ENCODE data around the gene FBXO2.

The FBXO2 gene

GRCh38 chr1:11661103-11661502, 6.9 kb upstream of the FBXO2 start:
- no peak for DNase-seq (ENCODE audit: insufficient read length)
- TF ChIP-seq TAF1 (IDR thresholded peaks at IDR 0.05; ENCODE audit: borderline replicate concordance, low read depth, low read length) (no peak), POLR2AphosphoS5 (IDR thresholded peaks at IDR 0.05; ENCODE audit: low read depth, low read length) (no peak), POLR2A (IDR thresholded peaks at IDR 0.05; ENCODE audit: low read depth, low read length) (no peak)
- FAIRE-seq: no peak

DNA sequence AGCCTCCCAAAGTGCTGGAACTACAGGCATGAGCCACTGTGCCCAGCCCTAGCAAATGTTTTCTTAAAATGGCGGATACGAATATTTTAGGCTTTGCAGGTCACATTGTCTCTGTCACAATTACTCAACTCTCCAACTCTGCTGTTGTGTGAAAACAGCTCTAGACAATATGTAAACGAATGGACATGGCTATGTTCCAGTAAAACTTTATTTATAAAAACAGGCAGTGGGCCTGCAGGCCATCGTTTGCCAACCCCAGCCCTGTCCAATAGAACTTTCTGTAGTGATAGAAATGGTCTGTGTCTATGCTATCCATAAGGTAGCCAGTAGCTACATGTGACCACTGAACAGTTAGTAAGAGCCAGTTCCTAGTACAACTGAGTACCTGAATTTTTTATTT, 5.5 kb upstream of the FBXO2 start:
- TF ChIP-seq TAF1 (IDR thresholded peaks at IDR 0.05; ENCODE audit: borderline replicate concordance, low read depth, low read length) (no peak), POLR2AphosphoS5 (IDR thresholded peaks at IDR 0.05; ENCODE audit: low read depth, low read length) (no peak), POLR2A (IDR thresholded peaks at IDR 0.05; ENCODE audit: low read depth, low read length) (no peak)
- FAIRE-seq: no peak
- no peak for DNase-seq (ENCODE audit: insufficient read length)

- FAIRE-seq: no peak
Measured at GRCh38 chr1:11658542-11658941, 4.3 kb upstream of the FBXO2 start.

GRCh38 chr1:11657654-11658053, 3.4 kb upstream of the FBXO2 start:
- DNase-seq (ENCODE audit: insufficient read length) (no peak), FAIRE-seq (no peak)
- TF ChIP-seq POLR2A (IDR thresholded peaks at IDR 0.05; ENCODE audit: low read depth, low read length): no peak
- TF ChIP-seq TAF1 (IDR thresholded peaks at IDR 0.05; ENCODE audit: borderline replicate concordance, low read depth, low read length): no peak
- TF ChIP-seq POLR2AphosphoS5 (IDR thresholded peaks at IDR 0.05; ENCODE audit: low read depth, low read length): no peak

More at GRCh38 chr1:11658542-11658941, 4.3 kb upstream of the FBXO2 start:
- DNase-seq (ENCODE audit: insufficient read length): no peak
- TF ChIP-seq TAF1 (IDR thresholded peaks at IDR 0.05; ENCODE audit: borderline replicate concordance, low read depth, low read length) (no peak), POLR2AphosphoS5 (IDR thresholded peaks at IDR 0.05; ENCODE audit: low read depth, low read length) (no peak), POLR2A (IDR thresholded peaks at IDR 0.05; ENCODE audit: low read depth, low read length) (no peak)

DNA sequence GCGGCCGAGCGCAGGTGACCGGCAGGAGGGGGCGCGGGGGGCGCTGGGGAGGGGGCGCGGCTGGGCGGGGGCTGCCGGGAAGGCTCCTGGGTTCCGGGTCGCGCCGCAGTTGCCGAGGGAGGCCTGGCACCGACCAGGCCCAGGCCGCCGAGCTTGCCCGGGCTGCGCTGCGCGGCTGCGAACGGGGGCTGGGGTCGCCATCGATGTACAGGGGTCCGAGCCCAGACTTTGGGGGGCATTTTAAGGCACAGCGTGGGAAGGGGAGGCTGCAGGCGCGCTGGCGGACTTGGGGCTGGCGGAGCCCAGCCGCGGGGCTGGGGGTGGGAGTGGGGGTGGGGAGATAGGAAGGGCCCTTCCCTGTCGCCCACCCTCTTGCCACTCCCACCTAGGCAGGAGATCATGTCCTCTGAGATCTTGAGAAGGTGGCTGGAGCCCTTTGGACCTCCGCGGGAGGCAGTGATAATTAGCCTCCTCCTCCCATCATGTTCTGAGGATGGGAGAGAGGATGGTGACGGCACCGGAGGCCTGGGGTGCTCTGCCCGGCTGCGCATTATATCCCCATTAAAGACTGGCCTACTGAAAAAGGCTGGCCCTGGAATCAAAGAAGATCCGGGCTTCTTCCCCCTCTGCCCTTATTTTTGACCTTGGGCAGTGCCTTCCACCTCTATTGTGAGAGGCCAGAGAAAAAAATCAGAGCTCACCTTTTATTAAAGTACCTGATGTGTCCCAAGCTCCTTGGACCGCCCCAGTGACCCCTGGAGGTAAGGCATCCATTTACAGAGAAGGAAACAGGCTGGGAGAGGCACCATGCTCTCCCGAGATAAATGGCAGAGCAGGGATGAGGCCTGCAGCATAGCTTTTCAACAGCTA, 945 bp upstream of the FBXO2 start:
- FAIRE-seq (peak; percentile 58), DNase-seq (ENCODE audit: insufficient read length) (peak; percentile 49)
- TF ChIP-seq POLR2A (IDR thresholded peaks at IDR 0.05; ENCODE audit: low read depth, low read length) (no peak), TAF1 (IDR thresholded peaks at IDR 0.05; ENCODE audit: borderline replicate concordance, low read depth, low read length) (no peak), POLR2AphosphoS5 (IDR thresholded peaks at IDR 0.05; ENCODE audit: low read depth, low read length) (no peak)

GRCh38 chr1:11653861-11654136, 430 bp downstream of the FBXO2 start:
- FAIRE-seq (no peak), DNase-seq (ENCODE audit: insufficient read length) (no peak)
- TF ChIP-seq TAF1 (IDR thresholded peaks at IDR 0.05; ENCODE audit: borderline replicate concordance, low read depth, low read length): no peak
- no peak for TF ChIP-seq POLR2AphosphoS5 (IDR thresholded peaks at IDR 0.05; ENCODE audit: low read depth, low read length)
- TF ChIP-seq POLR2A (IDR thresholded peaks at IDR 0.05; ENCODE audit: low read depth, low read length): no peak

DNA sequence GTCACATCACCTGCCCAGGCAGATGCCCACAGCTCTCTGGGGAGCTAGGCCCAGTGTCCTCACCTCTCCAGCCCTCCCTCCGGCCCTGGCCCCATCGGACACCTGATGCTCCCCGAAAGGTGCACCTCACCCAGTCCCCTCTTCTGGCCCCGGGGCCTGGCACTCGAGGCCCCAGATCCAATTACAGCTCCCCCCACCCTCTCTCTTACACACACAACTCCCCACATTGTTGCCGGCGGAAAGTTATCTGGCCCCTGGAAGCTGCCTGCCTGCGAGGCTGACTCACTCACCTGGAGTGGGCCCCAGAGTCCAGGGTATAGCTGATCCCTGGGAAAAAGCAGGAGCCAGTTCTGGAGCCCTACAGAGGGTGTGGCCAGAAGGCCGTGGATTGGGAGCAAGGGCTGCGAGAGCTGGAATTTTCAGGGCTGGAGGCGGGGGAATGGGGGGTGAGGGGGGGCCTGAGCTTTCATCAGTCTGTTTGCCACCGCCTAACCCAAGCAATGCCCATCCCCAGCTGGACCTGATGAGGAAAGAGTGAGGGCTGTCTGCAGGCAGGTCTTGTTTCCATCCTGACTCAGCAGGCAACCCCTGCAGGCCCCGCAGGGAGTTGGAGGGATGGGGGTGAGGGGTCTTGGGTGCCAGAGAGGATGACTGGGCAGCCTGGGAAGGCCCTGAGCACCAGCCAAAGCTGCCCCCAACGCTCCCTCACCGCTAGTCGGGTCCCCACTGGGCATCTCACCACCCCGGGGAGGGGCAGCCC, 948 bp downstream of the FBXO2 start:
- FAIRE-seq: no peak
- no peak for DNase-seq (ENCODE audit: insufficient read length)
- no peak for TF ChIP-seq POLR2AphosphoS5 (IDR thresholded peaks at IDR 0.05; ENCODE audit: low read depth, low read length)
- TF ChIP-seq TAF1 (IDR thresholded peaks at IDR 0.05; ENCODE audit: borderline replicate concordance, low read depth, low read length): no peak
- no peak for TF ChIP-seq POLR2A (IDR thresholded peaks at IDR 0.05; ENCODE audit: low read depth, low read length)

- DNase-seq (ENCODE audit: insufficient read length) (no peak), FAIRE-seq (no peak)
- TF ChIP-seq POLR2A (IDR thresholded peaks at IDR 0.05; ENCODE audit: low read depth, low read length) (no peak), TAF1 (IDR thresholded peaks at IDR 0.05; ENCODE audit: borderline replicate concordance, low read depth, low read length) (no peak), POLR2AphosphoS5 (IDR thresholded peaks at IDR 0.05; ENCODE audit: low read depth, low read length) (no peak)
Measured at GRCh38 chr1:11652203-11652780, 1.9 kb downstream of the FBXO2 start.

DNA sequence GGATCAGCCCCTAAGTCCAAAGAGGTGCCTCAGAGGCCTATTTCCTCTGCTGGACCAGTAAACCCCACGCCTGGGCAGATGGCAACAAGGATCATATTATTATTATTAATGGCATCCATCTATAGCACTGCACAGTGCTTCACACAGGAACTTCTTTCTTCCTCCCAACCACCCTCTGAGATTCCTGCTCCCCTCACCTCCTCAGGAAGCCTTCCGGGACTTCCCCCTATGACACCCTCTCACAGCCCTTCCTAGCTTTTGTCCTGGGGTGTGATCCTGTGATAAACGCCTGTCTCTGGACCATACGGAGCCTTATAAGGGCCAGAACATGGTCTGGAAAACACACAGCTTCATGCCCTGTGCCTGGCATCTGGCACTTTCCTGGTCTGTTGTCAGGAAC, 3.2 kb downstream of the FBXO2 start:
- FAIRE-seq: no peak
- no peak for TF ChIP-seq POLR2AphosphoS5 (IDR thresholded peaks at IDR 0.05; ENCODE audit: low read depth, low read length)
- no peak for TF ChIP-seq POLR2A (IDR thresholded peaks at IDR 0.05; ENCODE audit: low read depth, low read length)
- TF ChIP-seq TAF1 (IDR thresholded peaks at IDR 0.05; ENCODE audit: borderline replicate concordance, low read depth, low read length): no peak
- DNase-seq (ENCODE audit: insufficient read length): no peak

- FAIRE-seq: peak; percentile 77
- TF ChIP-seq POLR2AphosphoS5 (IDR thresholded peaks at IDR 0.05; ENCODE audit: low read depth, low read length) (no peak), TAF1 (IDR thresholded peaks at IDR 0.05; ENCODE audit: borderline replicate concordance, low read depth, low read length) (no peak), POLR2A (IDR thresholded peaks at IDR 0.05; ENCODE audit: low read depth, low read length) (no peak)
- no peak for DNase-seq (ENCODE audit: insufficient read length)
Measured at GRCh38 chr1:11650331-11650991, 3.8 kb downstream of the FBXO2 start.
